GM18858 (cell line): ENCODE data around the gene C13orf46.

Experiments used
- ATAC-seq: cut with Tn5 transposase; IDR thresholded peaks from one replicate; pipeline ENCODE4 v1.9.1; 2021; ENCODE audit not compliant: unreplicated experiment

The C13orf46 gene

DNA sequence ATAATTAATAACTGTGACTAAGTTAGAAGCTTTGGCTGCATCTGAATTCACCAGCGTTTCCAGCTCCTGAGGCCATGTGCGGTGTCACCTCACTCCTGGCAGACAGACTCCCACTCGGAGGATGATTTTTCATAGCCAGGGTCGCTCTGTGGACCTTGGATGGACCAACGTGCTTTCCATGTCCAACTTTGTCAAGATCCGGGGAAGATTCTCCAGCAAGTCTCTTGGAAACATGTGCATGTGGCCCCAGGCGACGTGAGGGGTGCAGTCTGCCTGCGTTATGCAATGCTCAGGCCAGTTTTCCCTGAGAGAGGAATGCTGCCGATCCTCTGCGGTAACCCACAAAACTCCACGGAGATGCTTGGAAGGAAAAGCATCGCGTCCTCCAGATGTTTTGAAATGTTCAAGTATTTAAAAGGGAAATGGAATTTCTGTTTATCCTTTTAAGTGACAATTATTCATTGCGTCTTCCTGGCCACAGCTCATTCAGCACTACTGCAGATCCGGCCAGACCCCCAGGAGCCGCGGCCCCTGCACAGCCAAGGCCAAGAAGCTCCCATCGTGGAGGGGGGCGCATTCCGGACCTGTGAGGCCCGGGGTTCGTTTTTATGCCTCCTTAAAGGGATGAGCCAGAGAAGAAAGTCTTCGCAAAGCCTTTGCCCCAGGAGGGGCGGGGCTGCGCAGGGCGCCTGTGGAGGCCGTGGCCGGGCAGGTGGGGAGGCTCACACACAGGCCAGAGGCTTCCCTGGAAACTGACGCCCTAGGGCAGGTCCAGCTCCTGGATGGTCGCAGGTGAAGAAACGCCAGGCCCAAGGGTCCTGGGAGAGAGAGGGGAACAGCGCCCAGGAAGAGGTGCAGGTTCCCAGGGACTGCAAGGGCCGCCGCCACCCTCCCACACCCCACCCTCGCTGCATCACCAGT lies 46.0 kb downstream of the C13orf46 start:
- ATAC-seq: no peak

DNA sequence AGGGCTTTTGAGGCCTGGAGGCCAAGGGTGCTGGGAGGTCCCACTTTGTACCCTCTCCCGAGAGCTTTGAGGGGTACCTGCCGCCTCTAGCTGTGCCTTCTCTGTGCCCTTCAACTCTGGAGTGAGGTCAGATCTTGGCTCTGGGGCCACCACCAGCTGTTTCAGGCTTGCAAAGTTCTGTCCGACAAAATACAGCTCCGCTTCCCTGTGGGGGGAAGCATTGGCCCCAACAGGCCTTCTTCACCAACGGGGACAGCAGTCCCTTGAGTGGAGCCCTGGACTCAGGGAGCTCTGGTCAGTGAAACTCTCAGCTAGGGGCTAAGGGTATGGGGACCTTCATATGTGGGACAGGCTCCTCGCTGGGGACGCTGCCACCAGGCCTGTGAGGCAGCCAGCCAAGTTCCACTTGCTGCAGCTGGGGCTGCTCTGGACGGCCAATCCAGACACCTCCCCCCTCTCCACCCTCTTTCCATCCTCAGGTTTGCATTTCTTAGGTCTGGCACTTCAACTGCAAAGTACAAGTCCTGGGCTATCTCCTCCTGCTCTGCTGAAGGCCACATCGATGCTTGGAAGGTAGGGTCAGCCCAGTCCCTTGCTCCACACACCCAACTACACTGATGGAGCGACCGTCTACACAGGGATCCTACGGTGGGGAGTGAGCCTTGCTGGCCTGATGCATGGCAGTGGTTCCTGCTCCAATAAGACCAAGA lies 46.8 kb downstream of the C13orf46 start:
- no peak for ATAC-seq

DNA sequence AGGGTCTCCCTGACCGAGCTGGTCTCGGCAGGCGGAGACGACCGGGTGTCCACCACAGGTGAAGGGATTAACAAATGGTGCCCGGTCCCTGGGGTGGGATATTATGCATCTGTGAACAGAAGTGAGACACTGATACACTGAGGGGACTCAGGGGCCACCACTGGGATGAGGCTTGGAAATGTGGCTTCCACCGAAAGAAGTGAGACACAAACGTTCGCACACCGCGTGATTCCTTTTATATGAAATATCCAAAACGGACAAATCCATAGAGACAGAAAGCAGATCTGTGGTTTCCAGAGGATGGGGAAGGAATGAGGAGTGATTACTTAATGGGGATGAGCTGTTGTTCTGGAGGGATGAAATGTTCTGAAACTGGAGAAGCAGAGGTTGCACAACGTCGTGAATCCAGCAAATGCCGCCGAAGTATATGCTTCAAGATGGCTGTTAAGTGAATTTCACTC lies 47.5 kb downstream of the C13orf46 start:
- ATAC-seq: no peak

DNA sequence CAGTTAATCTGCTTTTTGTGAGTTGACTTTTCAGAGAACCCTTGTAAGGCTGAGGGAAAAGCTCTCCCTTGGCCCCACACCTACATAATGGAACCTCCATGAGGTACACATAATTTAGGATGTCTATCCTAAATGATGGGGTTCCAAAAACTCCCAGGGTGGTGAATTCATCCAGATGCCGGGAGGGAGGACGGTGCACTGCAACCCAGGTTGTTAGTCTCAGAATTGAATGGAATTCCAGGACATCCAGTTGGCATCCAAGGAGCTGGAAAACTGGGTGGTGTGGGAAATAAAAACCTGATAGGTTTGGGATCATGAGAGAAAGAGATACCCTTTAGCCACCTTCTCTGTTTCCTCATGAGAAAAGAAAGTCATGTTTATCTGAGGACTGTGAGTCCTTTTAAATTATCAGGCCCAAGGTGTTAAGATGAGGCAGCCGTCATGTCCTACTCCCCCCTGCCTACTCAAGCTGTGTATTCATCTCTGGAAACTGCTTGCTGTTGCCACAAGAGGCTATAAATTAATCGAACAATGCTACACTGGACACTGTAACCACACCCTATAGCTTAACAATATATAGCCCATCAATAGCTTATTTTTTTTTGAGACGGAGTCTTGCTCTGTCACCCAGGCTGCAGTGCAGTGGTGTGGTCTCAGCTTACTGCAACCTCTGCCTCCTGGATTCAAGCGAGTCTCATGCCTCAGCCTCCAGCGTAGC lies 49.5 kb downstream of the C13orf46 start:
- no peak for ATAC-seq

DNA sequence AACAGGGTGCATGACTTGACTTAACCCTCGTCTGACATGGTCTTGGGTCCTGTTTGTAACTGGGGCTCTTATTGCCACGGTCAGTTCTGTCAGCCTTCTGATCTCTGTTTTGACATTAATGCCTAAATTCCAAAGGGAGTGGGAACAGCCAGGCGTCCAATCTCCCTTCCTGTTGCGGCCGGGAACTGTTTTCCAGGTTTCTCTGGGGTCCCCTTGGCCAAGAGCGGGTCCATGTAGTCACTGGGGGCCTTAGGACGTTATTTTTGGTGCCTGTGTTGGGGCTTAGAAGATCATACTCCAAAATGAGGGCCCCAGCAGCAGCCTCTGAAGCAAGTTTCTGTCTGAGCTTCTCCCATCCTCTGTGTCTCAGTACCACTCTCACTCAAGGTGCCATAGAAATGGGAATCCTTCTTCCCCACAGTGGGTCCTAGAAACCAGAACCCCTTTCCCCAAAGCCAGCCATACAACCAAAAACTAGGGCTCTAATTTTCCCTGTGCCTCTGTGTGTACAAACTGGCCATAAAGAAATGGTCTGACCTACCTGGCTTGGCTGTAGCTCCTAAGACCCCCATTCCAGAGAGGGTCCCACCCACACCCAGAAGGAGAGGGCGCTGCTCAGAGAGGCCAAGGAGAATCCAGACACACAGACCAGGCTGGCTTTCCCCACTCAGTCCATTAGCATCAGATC lies 50.4 kb downstream of the C13orf46 start:
- no peak for ATAC-seq

DNA sequence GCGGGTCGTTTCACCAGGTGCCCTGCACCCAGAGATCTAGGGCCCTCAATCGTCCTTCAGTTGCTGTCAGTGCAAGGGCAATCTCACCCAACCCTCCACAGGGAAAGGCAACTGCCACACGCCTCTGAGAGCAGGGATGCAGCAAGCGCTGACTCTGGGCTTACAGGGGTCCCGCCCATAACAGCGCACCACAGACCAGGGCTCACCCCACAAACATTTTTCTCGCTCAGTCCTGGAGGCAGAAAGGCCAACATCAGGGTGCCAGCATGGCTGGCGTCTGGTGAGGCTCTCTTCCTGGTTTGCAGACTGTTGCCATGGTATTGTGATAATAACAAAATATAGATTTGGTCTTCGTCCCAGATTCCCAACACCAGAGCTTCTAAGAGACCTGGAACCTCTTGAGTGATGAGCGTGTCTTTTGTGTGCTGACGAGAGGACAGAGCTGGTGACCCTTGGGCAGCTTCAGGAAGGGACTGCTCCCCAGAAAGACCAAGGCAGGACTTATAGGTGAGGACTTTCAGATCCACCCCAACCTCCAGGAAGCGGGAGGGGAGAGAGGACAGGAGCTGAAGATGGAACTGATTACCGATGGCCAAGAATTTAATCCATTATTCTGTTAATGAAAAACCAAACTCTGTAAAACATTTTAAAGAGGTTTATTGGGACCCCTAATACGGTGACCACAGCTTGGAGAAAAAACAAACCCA lies 51.3 kb downstream of the C13orf46 start:
- no peak for ATAC-seq

DNA sequence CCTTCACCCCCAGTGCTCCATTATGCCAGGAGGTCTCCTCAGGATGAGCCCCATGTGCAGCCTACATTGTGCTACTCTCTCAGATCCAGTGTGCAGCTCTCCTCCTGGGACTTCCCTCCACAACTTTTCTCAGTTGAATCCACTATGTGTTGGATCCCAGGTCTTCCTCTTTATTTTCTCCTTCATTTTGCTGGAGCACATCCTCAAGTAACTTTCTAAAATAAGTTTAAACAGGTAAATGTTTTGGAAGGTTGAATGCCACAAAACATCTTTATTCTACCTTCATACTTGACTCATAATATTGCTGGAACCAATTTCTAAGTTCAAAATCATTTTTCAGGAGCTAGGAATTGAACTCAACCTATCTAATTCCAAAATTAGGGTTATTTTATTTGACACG lies 52.1 kb downstream of the C13orf46 start:
- ATAC-seq: no peak

DNA sequence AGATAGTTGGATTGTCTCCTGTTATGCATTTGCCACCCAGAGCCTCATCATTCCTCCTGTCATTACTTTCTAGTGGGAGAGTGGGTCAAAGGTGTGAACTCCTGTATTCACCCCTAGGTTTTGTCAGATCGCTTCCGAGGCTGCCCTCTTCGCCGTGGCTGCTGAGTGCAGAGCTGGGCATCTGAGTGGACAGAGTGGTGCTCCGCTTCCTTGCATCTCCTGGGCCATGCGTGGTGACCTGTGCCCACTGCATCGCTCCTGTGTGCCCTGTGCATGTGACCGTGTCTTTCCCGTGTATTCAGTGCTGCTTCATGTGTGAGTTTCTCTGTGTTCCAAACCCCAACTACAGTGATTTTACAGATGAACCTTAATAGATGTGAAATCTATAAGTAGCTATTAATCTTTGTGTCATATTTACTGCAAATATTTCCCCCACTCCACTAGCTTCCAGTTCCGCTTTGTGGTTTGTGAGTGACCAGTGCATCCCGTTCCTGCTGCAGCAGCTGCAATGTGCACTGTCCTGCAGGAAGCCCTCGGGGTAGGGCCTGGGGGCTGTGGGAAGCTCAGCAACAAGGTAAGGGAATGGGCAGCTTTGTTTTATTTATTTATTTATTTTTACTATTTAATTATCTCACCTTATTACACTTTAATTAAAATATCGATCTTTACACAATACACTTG lies 53.1 kb downstream of the C13orf46 start:
- no peak for ATAC-seq

DNA sequence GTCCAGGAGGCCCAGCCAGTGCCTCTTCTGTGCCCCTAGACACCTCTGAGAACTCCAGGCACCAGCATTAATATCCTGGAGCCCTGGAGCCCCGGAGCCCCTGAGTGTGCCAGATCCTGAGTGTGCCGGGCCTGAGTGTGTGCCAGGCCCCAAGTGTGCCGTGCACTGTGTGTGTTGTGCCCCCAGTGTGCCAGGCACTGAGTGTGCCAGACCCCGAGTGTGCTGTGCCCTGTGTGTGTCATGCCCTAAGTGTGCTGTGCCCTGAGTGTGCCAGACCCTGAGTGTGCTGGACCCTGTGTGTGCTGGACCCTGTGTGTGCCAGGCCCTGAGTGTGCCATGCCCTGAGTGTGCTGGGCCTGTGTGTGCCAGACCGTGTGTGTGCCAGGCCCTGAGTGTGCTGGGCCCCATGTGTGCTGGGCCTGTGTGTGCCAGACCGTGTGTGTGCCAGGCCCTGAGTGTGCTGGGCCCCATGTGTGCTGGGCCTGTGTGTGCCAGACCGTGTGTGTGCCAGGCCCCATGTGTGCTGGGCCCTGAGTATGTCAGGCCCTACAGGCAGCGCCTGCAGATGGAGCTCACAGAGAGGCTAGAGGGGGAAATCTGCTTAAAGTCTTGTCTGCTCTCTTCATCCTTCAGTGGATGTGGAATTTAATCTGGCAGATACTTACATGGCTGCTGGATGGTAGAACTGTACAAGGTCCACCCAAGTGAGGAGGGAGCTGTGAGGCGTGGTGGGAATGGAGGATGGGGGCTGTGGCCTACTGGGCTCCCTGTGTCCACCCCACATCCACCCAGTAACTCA lies 53.9 kb downstream of the C13orf46 start:
- no peak for ATAC-seq

DNA sequence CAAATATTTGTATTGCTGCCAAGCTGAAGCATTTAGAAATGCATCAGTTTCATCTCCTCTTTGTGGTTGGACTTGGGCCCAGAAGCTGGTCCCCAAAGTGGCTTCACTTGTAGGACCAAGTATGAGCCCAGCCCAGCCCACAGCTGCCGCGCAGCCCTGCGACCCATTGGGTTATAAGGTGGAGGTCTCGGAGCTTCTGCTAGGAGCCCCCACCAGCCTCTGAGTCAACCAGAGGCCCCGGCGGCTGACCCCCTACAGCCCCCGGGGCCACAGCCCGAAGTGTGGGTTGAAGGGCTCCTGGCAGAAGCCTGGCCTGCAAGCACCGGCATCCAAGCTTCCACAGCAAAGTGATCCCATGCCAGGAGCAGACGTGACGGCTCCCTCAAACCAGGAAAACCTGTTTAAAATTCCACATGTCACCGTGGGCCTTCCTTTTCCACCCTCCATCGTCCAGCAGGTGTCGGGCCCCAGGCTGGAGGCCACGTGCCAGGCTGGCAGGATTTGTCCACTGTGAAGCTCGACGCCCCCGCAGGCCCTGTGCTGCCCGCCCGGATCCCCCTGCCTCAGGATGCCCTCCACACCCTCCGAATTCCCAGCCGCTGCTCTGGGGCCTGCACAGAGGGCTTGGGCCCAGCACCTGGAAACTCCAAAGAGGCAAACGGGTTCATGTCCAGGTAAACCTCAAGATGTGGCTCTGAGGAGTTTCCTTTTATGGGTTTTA lies 54.7 kb downstream of the C13orf46 start:
- ATAC-seq: no peak

DNA sequence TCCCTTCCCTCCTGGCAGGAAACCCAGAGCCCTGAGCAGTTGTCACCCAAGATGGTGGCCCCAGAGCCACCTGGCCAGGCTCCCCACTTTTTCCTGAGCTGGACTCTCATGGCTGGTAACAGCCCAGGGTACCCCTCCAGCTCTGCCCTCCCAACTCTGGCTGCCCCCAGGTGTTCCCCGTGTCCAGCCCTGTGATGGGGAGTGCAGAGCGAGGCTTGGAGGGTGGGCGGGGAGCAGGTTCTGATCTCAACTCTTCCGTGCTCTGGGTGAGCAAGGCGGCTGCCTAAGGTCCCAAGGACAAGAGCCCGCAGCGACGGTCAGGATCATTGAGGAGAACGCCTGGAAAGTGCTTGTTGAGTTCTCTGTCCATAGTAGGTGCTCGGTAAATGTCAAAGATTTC lies 55.3 kb downstream of the C13orf46 start:
- ATAC-seq: no peak

DNA sequence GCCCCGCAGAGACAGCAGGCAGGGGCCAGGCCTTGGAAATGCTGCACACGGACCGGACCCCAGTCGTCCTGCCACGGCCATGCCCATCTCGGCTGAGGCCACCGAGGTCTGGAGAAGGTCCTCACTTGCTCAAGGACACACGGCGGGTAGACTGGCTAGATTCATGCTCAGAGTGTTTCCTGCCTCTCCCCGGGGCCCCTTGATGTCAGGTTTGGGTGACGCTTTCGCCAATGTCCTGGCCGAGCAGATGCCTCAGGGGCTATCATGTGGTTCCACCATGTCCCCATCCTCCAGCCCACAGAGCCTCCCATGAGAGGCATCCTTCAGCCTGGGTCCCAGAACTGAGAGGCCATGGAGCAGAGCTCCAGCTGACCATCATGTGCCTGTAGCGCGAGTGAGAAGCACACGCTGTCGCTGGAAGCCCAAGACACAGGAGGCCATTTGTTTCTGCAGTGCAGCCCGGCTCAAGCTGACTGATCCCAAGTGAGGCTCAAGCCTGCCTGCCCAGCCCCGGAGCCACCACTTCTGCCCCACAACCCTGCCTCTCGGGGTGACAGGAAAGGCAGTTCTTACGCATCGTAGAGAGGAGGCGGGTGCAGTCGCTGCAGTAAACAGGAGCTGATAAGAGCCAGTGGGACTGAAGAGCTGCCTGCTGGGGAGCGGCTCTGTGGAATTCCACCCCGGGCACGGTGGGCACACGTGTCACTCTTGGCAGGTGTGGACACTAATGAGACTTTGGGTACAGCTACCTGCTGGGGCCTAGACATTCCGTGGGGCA lies 56.1 kb downstream of the C13orf46 start:
- ATAC-seq: no peak

DNA sequence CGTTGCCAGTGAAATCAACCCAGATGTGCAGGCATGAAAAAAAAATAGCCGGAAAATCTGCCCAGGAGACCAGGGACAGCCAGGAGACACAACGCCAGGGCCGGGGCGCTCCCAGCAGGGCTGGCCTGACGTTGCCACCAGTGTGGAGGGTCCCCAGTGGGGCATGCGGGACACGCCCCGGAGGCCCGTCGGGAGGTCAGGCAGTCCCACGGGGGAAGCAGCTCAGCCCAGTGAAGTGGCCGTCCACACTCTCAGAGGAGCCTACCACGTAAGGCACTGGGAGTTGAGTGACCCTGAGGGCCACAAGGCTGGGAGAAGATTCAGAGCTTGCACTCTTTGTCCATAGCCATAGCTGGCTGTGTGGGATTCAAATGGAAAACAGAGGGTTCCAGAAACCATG lies 56.8 kb downstream of the C13orf46 start:
- ATAC-seq: no peak

DNA sequence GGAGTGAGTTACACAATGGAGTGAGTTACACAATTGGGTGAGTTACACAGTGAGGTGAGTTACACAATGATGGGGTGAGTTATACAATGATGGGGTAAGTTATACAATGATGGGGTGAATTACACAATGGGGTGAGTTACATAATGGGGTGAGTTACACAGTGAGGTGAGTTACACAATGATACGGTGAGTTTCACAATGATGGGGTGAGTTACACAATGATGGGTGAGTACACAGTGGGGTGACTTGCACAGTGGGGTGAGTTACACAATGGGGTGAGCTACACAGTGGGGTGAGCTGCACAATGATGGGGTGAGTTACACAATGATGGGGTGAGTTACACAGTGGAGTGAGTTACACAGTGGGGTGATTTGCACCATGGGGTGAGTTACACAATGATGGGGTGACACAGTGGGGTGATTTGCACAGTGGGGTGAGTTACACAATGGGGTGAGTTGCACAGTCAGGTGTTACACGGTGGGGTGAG lies 57.5 kb downstream of the C13orf46 start:
- ATAC-seq: no peak

DNA sequence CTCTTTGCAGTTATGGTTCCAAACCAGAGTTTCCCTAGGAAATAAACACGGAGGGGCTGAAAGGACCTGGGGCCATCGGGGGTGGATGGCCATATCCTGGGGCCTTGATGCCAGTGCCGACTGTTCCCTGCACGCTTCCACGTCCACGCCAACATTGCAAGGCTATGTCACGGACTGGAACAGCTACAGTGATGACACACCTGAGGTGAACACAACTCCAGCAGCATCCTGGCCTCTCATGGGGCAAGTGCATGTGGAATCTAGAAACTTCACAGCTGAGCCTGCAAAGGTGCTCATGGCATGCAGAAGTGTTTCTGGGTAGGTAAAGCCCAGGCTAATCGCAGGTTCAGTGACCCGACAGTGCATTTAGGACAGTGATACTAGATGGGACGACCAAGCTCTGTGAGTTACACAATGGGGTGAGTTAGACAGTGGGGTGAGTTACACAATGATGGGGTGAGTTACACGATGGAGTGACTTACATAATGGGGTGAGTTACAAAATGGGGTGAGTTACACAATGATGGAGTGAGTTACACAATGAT lies 58.0 kb downstream of the C13orf46 start:
- no peak for ATAC-seq

DNA sequence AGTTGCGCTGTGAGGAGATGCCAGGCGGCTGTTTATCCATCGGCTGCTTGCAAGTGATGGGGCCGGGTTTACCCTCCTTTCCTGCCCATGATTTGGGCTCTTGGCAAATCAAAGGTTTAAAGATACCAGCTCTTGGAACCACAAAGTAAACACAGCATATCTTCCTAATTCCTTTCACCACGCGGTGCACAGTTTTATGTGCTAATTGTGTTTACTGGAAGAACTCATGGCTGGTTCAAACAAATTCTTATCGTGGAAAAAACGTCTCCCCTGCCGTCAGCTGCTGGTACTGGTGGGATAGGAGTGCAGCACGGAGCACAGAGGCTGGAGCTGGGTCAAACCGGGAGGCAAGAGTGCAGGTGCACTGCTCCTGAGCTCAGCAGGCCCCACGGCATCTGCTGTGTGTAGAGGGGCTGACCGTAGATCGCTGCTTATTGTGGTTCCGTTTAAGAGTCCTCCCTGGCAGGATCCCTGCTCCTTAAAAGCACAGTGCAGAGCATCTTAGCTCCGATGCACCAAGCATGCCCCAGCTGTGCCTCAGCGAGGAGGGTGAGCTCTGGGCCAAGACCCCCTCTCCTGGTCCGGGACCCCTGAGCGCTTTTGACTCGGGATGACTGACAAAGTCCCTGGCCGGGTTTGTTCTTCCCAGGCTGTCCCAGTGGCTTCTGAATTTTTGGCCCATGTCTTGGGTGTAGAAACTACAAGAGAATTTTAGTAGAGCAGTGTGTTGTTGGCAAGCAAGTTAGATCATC lies 58.7 kb downstream of the C13orf46 start:
- ATAC-seq: no peak
